ENCODE measurements around the gene REPS1.

DNA sequence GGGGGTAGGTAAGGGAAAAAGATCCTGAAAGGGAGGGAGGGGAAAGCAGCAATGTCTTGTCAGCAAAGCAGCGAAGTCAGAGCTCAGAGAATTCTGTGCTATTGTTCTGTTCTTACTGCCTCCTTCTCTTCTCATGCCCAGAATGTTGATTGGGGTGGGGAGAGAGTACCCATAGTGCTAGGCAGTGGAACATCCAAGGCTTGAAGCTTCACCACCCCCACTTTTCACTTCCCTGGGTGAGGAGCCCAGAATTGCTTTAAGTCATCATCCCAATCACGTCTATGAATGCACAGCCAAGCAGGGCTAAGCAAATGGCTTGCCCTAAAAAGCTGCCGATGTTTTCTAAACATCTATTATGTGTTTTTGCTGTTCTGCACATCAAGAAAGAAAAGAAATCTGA is 16.5 kb downstream of the REPS1 start:
- TF ChIP-seq, protein P1, sequence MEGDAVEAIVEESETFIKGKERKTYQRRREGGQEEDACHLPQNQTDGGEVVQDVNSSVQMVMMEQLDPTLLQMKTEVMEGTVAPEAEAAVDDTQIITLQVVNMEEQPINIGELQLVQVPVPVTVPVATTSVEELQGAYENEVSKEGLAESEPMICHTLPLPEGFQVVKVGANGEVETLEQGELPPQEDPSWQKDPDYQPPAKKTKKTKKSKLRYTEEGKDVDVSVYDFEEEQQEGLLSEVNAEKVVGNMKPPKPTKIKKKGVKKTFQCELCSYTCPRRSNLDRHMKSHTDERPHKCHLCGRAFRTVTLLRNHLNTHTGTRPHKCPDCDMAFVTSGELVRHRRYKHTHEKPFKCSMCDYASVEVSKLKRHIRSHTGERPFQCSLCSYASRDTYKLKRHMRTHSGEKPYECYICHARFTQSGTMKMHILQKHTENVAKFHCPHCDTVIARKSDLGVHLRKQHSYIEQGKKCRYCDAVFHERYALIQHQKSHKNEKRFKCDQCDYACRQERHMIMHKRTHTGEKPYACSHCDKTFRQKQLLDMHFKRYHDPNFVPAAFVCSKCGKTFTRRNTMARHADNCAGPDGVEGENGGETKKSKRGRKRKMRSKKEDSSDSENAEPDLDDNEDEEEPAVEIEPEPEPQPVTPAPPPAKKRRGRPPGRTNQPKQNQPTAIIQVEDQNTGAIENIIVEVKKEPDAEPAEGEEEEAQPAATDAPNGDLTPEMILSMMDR (IDR thresholded peaks at IDR 0.05), result no peak
- TF ChIP-seq POLR2A (IDR thresholded peaks at IDR 0.05), result no peak
- no peak for TF ChIP-seq EP300 (IDR thresholded peaks at IDR 0.05)

Measured in ovary (tissue), 3 donors.